22Rv1 (cell line): ENCODE data around the gene TMC8.

ENCODE experiments used
- ZFX ChIP-seq: fragments of 450-650 bp; IDR thresholded peaks from 2 replicates; pipeline ENCODE4 v1.6.1; 2017; ENCODE audit warnings: antibody characterized with exemption, borderline replicate concordance
- TF ChIP-seq, protein P1 (sequence below): fragments of 450-650 bp; IDR thresholded peaks from 2 replicates; pipeline ENCODE4 v1.5.1; 2017; ENCODE audit warnings: mild to moderate bottlenecking

GRCh38 chr17:78106211-78106610 is 24.4 kb upstream of the TMC8 start:
- TF ChIP-seq, protein P1, sequence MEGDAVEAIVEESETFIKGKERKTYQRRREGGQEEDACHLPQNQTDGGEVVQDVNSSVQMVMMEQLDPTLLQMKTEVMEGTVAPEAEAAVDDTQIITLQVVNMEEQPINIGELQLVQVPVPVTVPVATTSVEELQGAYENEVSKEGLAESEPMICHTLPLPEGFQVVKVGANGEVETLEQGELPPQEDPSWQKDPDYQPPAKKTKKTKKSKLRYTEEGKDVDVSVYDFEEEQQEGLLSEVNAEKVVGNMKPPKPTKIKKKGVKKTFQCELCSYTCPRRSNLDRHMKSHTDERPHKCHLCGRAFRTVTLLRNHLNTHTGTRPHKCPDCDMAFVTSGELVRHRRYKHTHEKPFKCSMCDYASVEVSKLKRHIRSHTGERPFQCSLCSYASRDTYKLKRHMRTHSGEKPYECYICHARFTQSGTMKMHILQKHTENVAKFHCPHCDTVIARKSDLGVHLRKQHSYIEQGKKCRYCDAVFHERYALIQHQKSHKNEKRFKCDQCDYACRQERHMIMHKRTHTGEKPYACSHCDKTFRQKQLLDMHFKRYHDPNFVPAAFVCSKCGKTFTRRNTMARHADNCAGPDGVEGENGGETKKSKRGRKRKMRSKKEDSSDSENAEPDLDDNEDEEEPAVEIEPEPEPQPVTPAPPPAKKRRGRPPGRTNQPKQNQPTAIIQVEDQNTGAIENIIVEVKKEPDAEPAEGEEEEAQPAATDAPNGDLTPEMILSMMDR = no peak
- no peak for TF ChIP-seq ZFX
